Liver (tissue), 9 donors: ENCODE results near the gene DEAF1. TPM values are rescaled to one million over a fixed set of nuclear protein-coding genes. Genes with fewer than 3 reads are reported as not detected.

Experiments used
- DNase-seq: peaks from one replicate; pipeline ENCODE4 v3.0.0-alpha.2; 2017; ENCODE audit warnings: low spot score
- H3K27ac ChIP-seq, 2 donors: one replicate each; pipeline ENCODE4 v1.7.0; 2013; ENCODE audit warnings: inconsistent platforms in 2 of 2, low read length in 2 of 2, control low read depth in 1 of 2, low read depth in 1 of 2, mild to moderate bottlenecking in 1 of 2
- H3K27me3 ChIP-seq, 4 donors: one replicate each; pipeline versions ENCODE4 v1.6.1 to v1.7.0; 2013; ENCODE audit warnings: low read length in 3 of 4, inconsistent platforms in 1 of 4, mild to moderate bottlenecking in 1 of 4, moderate library complexity in 1 of 4; ENCODE audit not compliant: control insufficient read depth in 4 of 4, insufficient read depth in 4 of 4
- H3K36me3 ChIP-seq, 4 donors: one replicate each; pipeline versions ENCODE4 v1.6.1 to v1.7.0; 2013; ENCODE audit warnings: low read length in 3 of 4, mild to moderate bottlenecking in 3 of 4, low read depth in 1 of 4, moderate library complexity in 1 of 4; ENCODE audit not compliant: control insufficient read depth in 4 of 4, insufficient read depth in 3 of 4
- H3K4me1 ChIP-seq, 4 donors: one replicate each; pipeline versions ENCODE4 v1.6.1 to v1.7.0; 2013; ENCODE audit warnings: low read length in 3 of 4, mild to moderate bottlenecking in 3 of 4, moderate library complexity in 1 of 4; ENCODE audit not compliant: control insufficient read depth in 4 of 4, insufficient read depth in 4 of 4
- H3K4me3 ChIP-seq, 3 donors: one replicate each; pipeline versions ENCODE4 v1.6.1 to v1.7.0; 2013; ENCODE audit warnings: low read length in 3 of 3, control low read depth in 1 of 3, low read depth in 1 of 3, mild to moderate bottlenecking in 1 of 3
- H3K9ac ChIP-seq, 2 donors: one replicate each; pipeline ENCODE4 v1.7.0; 2013; ENCODE audit warnings: low read length in 2 of 2, mild to moderate bottlenecking in 2 of 2, moderate library complexity in 2 of 2, control low read depth in 1 of 2, low read depth in 1 of 2
- H3K9me3 ChIP-seq, 4 donors: one replicate each; pipeline versions ENCODE4 v1.6.1 to v1.7.0; 2013; ENCODE audit warnings: low read length in 3 of 4; ENCODE audit not compliant: control insufficient read depth in 4 of 4
- CTCF ChIP-seq: fragments of 150-350 bp; IDR thresholded peaks from 2 replicates; pipeline ENCODE4 v1.5.1; 2017; ENCODE audit warnings: improper control_type of control experiment, low read depth, low read length; ENCODE audit not compliant: missing input control
- EGR1 ChIP-seq, 2 donors: IDR thresholded peaks; 2 replicates each; pipeline ENCODE4 v1.6.1; 2016 to 2018; ENCODE audit warnings: antibody characterized with exemption in 2 of 2, low read depth in 2 of 2
- FOXA1 ChIP-seq: IDR thresholded peaks from 2 replicates; pipeline ENCODE4 v1.6.1; 2016; ENCODE audit warnings: antibody characterized with exemption
- HNF4A ChIP-seq, 2 donors: conservative IDR thresholded peaks; 2 replicates each; pipeline ENCODE4 v1.6.1; 2016; ENCODE audit warnings: antibody characterized with exemption in 2 of 2, mild to moderate bottlenecking in 2 of 2
- HNF4G ChIP-seq: IDR thresholded peaks from 2 replicates; pipeline ENCODE4 v1.6.1; 2016; ENCODE audit warnings: antibody characterized with exemption
- JUND ChIP-seq, 2 donors: IDR thresholded peaks; 2 replicates each; pipeline ENCODE4 v1.6.1; 2016; ENCODE audit warnings: antibody characterized with exemption in 2 of 2
- RAD21 ChIP-seq, 2 donors: IDR thresholded peaks; 2 replicates each; pipeline ENCODE4 v1.6.1; 2016; ENCODE audit warnings: antibody characterized with exemption in 2 of 2, mild to moderate bottlenecking in 2 of 2
- REST ChIP-seq: IDR thresholded peaks from 2 replicates; pipeline ENCODE4 v1.6.1; 2016; ENCODE audit warnings: antibody characterized with exemption, mild to moderate bottlenecking
- RXRA ChIP-seq, 2 donors: IDR thresholded peaks; 2 replicates each; pipeline ENCODE4 v1.6.1; 2017 to 2018; ENCODE audit warnings: antibody characterized with exemption in 2 of 2, mild to moderate bottlenecking in 1 of 2
- TAF1 ChIP-seq: conservative IDR thresholded peaks from 2 replicates; pipeline ENCODE4 v1.6.1; 2016; ENCODE audit warnings: antibody characterized with exemption, mild to moderate bottlenecking
- YY1 ChIP-seq: IDR thresholded peaks from 2 replicates; pipeline ENCODE4 v1.6.1; 2016; ENCODE audit warnings: antibody characterized with exemption, mild to moderate bottlenecking
- ZBTB33 ChIP-seq: IDR thresholded peaks from 2 replicates; pipeline ENCODE4 v1.6.1; 2016; ENCODE audit warnings: antibody characterized with exemption
- WGBS: extraction: QIAGEN DNeasy Blood & Tissue Kit; methylation state at CpG from one replicate; pipeline ENCODE4 v1.1.7; 2013; 5-methylcytosine and 5-hydroxymethylcytosine counted together
- polyA plus RNA-seq, 2 donors: library from polyadenylated mRNA; stranded (reverse) in 1 of 2; unstranded in 1 of 2; fragments of 200-250 nt in 1 of 2; fragments of >200 nt in 1 of 2; fragmentation: Nextera tagmentation in 1 of 2; extraction: Ambion mirVana in 1 of 2; gene quantifications; one replicate each; pipeline versions ENCODE4 v1.2.1 to v1.2.3, GENCODE V29; 2013 to 2015
- total RNA-seq, 2 donors: library from RNA; depleted of rRNA; stranded (reverse); fragments of >200 nt; gene quantifications; one replicate each; pipeline ENCODE4 v1.2.3, GENCODE V29; 2014
- donor health status: healthy.
- donor health status: healthy.
- donor health status: healthy.
- donor health status: healthy.
- donor health status: healthy.

DEAF1 gene
- total and polyA plus RNA-seq, 4 donors: 7.0 to 11.4 (median 10.1) TPM

GRCh38 chr11:727281-727701, 32.3 kb upstream of the DEAF1 start (continued):
- TF ChIP-seq YY1 (no peak), TAF1 (no peak), RAD21 (IDR thresholded peaks at IDR 0.05) (no peak), RXRA (IDR thresholded peaks at IDR 0.05) (no peak)

- Histone ChIP-seq H3K36me3 (peaks cover 2 to 21% (median 11%) of the 10 kb centered on the region in 4 donors), H3K4me3 (peak overlapping the region in 1 of 3 donors; percentile 16), H3K9ac (no peak overlapping the region), H3K27me3 (no peaks in the 10 kb centered on the region), H3K4me1 (peaks cover 0 to 14% (median 3%) of the 10 kb centered on the region in 4 donors), H3K9me3 (no peaks in the 10 kb centered on the region), H3K27ac (no peak overlapping the region)
- WGBS: 46% methylated on average over 61 of the region's 61 CpGs
- no peak for DNase-seq
- no peak for TF ChIP-seq RXRA (IDR thresholded peaks at IDR 0.05)
- TF ChIP-seq CTCF: no peak
- no peak for TF ChIP-seq FOXA1
- TF ChIP-seq HNF4A (conservative IDR thresholded peaks at IDR 0.05): no peak
- TF ChIP-seq REST: no peak
- TF ChIP-seq ZBTB33: no peak
- no peak for TF ChIP-seq RAD21 (IDR thresholded peaks at IDR 0.05)
- no peak for TF ChIP-seq YY1
- no peak for TF ChIP-seq HNF4G
- no peak for TF ChIP-seq EGR1 (IDR thresholded peaks at IDR 0.05; ENCODE audit: low read depth in 2 of 2)
- TF ChIP-seq JUND (IDR thresholded peaks at IDR 0.05): no peak
Measured at GRCh38 chr11:726278-727220, 31.5 kb upstream of the DEAF1 start.
